ACC112 (cell line): ENCODE results near the gene CDC42EP3.

Source experiments
- H2AFZ ChIP-seq: fragments of 200-600 bp; sonication (generic); one replicate; pipeline ENCODE4 v1.6.0; 2017; ENCODE audit warnings: antibody characterized with exemption, low read length; ENCODE audit not compliant: unreplicated experiment
- H3K27ac ChIP-seq: fragments of 200-600 bp; sonication (generic); 2 replicates; pipeline ENCODE4 v1.5.1; 2014; ENCODE audit warnings: low read depth, mild to moderate bottlenecking, antibody characterized with exemption, low read length, moderate library complexity
- H3K27me3 ChIP-seq: fragments of 200-600 bp; sonication (generic); 2 replicates; pipeline ENCODE4 v1.6.1; 2014; ENCODE audit warnings: mild to moderate bottlenecking, antibody characterized with exemption, low read length, moderate library complexity, mixed read lengths; ENCODE audit not compliant: insufficient read depth
- H3K36me3 ChIP-seq: fragments of 200-600 bp; sonication (generic); 2 replicates; pipeline ENCODE4 v1.6.1; 2016; ENCODE audit warnings: mild to moderate bottlenecking, antibody characterized with exemption, low read length, moderate library complexity, mixed read lengths; ENCODE audit not compliant: insufficient read depth
- H3K4me1 ChIP-seq: fragments of 200-600 bp; sonication (generic); one replicate; pipeline ENCODE4 v1.6.1; 2016; ENCODE audit warnings: low read length, mixed read lengths; ENCODE audit not compliant: insufficient read depth, unreplicated experiment, control insufficient read depth
- H3K4me3 ChIP-seq: fragments of 200-600 bp; sonication (generic); 2 replicates; pipeline ENCODE4 v1.5.1; 2014; ENCODE audit warnings: mild to moderate bottlenecking, low read depth, low read length
- H3K79me2 ChIP-seq: fragments of 200-600 bp; sonication (generic); one replicate; pipeline ENCODE4 v1.6.0; 2016; ENCODE audit warnings: low read length; ENCODE audit not compliant: control insufficient read depth, unreplicated experiment, insufficient read depth

Gene CDC42EP3

DNA sequence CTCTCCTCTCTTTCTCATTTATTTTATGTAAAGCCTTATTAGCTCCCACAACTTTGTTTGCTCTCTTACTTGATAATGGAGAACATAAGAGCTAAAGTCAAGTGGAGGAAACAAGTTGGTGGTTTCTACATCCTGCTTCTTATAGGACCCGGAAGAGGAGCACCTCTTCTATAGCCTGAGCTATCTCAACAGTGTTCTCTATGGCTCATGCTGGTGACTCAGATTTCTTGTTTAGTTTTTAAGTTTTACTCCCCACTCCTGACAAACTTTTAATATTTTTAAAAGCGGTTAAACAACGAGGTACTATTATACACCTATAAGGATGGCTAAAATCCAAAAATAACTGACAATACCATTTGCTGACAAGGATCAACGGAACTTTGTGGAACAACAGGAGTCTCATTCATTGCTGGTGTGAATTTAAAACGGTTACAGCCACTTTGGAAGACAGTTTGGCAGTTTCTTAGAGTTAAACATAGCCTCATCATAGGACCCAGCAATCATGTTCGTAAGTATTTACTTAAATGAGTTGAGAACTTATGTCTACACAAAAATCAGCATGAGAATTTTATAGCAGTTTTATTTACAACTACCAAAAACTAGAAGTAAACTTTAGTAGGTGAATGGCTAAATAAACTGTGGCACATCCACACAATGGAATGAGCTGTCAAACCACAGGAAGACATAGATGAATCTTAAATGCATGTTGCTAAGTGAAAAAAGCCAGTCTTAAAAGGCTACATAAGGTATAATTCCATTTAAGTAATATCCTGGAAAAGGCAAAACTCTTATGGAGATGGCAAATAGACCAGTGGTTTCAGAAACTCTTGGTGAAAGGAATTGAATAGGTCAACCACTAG lies 12.7 kb upstream of the CDC42EP3 start:
- Histone ChIP-seq H3K27ac (no peak overlapping the region), H2AFZ (no peak overlapping the region), H3K79me2 (no peaks in the 10 kb centered on the region), H3K36me3 (no peaks in the 10 kb centered on the region), H3K4me1 (peaks cover 14% of the 10 kb centered on the region), H3K27me3 (no peaks in the 10 kb centered on the region), H3K4me3 (no peak overlapping the region)

- H3K4me3 ChIP-seq: no peak overlapping the region
- H3K36me3 ChIP-seq: no peaks in the 10 kb centered on the region
- H3K4me1 ChIP-seq: peaks cover 8% of the 10 kb centered on the region
- H3K79me2 ChIP-seq: no peaks in the 10 kb centered on the region
- no peak overlapping the region for H2AFZ ChIP-seq
- H3K27ac ChIP-seq: no peak overlapping the region
- no peaks in the 10 kb centered on the region for H3K27me3 ChIP-seq
Measured at GRCh38 chr2:37683241-37683640, 11.8 kb upstream of the CDC42EP3 start.

- H3K79me2 ChIP-seq: no peaks in the 10 kb centered on the region
- H3K27ac ChIP-seq: no peak overlapping the region
- no peaks in the 10 kb centered on the region for H3K36me3 ChIP-seq
- H3K27me3 ChIP-seq: no peaks in the 10 kb centered on the region
- no peak overlapping the region for H2AFZ ChIP-seq
- H3K4me1 ChIP-seq: peaks cover 8% of the 10 kb centered on the region
- no peak overlapping the region for H3K4me3 ChIP-seq
Measured at GRCh38 chr2:37682473-37682872, 11.0 kb upstream of the CDC42EP3 start.

- Histone ChIP-seq H3K79me2 (no peaks in the 10 kb centered on the region), H3K4me3 (no peak overlapping the region), H3K36me3 (no peaks in the 10 kb centered on the region), H3K4me1 (peaks cover 9% of the 10 kb centered on the region), H2AFZ (no peak overlapping the region), H3K27ac (no peak overlapping the region), H3K27me3 (no peaks in the 10 kb centered on the region)
Measured at GRCh38 chr2:37681587-37681986, 10.1 kb upstream of the CDC42EP3 start.

DNA sequence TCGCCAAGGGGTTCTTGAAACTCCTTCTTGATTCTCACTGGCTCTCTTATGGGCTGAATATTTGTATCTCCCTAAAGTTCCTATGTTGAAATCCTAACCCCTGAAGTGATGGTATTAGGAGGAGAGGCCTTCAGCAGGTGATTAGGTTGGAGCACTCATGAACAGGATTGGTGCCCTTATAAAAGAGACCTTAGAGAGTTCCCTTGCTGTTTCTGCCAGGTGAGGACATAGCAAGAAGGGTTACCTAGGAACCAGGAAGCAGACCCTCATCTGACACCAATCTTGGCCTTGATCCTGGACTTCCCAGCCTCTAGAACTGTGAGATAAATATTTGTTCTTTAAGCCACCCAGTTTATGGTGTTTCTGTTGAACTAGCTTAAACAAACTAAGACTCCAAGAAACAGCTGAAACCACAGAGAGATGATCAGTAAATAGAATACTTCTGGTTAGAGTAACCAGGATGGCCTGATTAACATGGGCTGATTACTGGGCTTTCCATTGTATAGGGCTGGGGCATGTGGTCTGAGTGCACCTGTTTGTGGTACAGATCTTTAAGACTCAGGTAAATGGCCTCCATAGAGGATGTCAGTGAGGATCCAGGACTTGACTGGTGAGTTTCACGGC lies 7.7 kb upstream of the CDC42EP3 start:
- H3K4me1 ChIP-seq: peaks cover 16% of the 10 kb centered on the region
- no peaks in the 10 kb centered on the region for H3K36me3 ChIP-seq
- H2AFZ ChIP-seq: no peak overlapping the region
- no peaks in the 10 kb centered on the region for H3K27me3 ChIP-seq
- no peaks in the 10 kb centered on the region for H3K79me2 ChIP-seq
- no peak overlapping the region for H3K27ac ChIP-seq
- H3K4me3 ChIP-seq: no peak overlapping the region

DNA sequence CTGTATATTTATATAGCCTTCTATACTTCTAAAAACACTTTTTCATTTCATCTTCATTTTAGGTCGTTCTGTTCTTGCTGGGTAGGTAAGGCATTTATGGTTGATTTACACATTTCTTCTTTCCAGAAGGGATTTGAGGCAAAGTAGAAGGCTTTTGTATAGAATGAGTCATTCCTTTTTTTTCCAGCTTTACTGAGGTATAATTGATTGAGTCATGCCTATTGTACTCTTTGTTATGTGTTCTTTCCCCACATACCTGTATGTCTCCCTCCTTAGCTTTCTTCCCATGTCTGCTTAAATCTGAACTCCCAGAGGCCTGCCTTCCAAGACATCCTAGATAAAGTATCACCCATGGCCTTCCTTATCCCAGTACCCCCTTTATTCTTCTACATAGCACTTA lies 4.8 kb upstream of the CDC42EP3 start:
- H3K27me3 ChIP-seq: no peaks in the 10 kb centered on the region
- peaks cover 11% of the 10 kb centered on the region for H3K4me1 ChIP-seq
- no peak overlapping the region for H2AFZ ChIP-seq
- H3K4me3 ChIP-seq: no peak overlapping the region
- H3K79me2 ChIP-seq: peaks cover 2% of the 10 kb centered on the region
- H3K36me3 ChIP-seq: no peaks in the 10 kb centered on the region
- no peak overlapping the region for H3K27ac ChIP-seq

- Histone ChIP-seq H3K4me3 (no peak overlapping the region), H3K27me3 (no peaks in the 10 kb centered on the region), H3K27ac (no peak overlapping the region), H2AFZ (no peak overlapping the region), H3K4me1 (peaks cover 11% of the 10 kb centered on the region), H3K79me2 (peaks cover 15% of the 10 kb centered on the region), H3K36me3 (no peaks in the 10 kb centered on the region)
Measured at GRCh38 chr2:37674946-37675345, 3.5 kb upstream of the CDC42EP3 start.

DNA sequence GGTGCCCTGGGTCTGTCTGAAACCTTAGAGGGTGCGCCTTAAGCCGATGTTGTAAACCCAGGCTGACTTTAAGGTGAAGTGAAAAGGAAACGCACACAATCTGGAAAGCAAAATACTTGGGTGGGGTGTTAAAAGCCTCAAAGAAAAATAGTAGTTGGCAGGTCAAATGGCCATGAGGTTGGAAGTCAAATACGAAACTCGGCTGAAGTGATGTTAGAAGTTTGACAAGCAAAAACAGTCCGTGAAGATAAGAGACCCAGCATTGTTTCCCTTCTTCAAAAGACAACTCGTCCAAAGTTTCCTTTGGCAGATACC lies 1.4 kb upstream of the CDC42EP3 start:
- Histone ChIP-seq H3K79me2 (peaks cover 36% of the 10 kb centered on the region), H3K36me3 (peaks cover 4% of the 10 kb centered on the region; the same call in 1 of the 2 replicates), H3K4me1 (peaks cover 19% of the 10 kb centered on the region), H3K4me3 (peak overlapping the region; percentile 96), H3K27ac (no peak overlapping the region), H3K27me3 (no peaks in the 10 kb centered on the region), H2AFZ (peak overlapping the region; percentile 68)

DNA sequence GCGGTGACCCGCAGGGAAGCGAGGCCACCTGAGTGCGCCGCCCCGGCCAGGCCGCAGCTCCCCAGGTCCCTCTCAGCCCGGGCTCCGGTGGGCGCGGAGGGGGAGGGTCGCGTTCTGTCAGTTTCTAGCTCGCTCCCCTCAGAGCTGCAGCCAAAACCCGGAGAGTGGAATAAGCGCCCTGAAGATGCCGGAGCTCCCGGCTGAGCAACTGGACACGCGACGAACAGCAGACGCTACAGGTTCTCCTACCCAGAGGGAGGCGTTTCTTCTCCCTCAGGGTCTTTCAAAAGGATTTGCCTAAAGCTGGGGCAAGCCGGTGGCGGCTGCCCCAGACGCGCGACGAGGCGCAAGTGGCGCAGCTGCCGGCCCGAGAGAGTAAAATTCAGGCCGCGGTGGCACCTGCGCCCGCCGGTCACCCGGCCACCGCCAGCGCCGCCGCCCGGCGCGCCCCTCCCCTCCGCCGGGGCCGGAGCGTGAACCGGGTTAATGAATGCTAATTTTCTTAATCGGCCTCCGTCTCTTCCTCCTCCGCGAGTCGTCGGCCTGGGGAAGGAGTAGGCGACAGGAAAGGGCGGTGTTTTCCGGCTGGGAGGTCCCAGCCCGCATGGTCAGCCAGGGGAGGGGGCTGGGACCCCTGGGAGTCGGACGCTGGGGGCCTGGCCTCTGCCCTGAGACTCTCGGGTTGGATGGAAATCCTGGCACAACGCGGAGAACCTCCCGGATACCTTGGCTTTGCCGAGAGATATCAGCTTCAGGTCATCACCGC lies 845 bp upstream of the CDC42EP3 start:
- Histone ChIP-seq H3K4me3 (peak overlapping the region; percentile 96), H3K27ac (no peak overlapping the region), H3K36me3 (peaks cover 8% of the 10 kb centered on the region; the same call in 1 of the 2 replicates), H3K27me3 (no peaks in the 10 kb centered on the region), H3K4me1 (peaks cover 24% of the 10 kb centered on the region), H2AFZ (peak overlapping the region; percentile 68), H3K79me2 (peaks cover 42% of the 10 kb centered on the region)

GRCh38 chr2:37671816-37672103 lies 318 bp upstream of the CDC42EP3 start:
- peak overlapping the region; percentile 96 for H3K4me3 ChIP-seq
- peaks cover 29% of the 10 kb centered on the region for H3K4me1 ChIP-seq
- peak overlapping the region; percentile 68 for H2AFZ ChIP-seq
- no peaks in the 10 kb centered on the region for H3K27me3 ChIP-seq
- H3K36me3 ChIP-seq: peaks cover 8% of the 10 kb centered on the region; the same call in 1 of the 2 replicates
- peaks cover 47% of the 10 kb centered on the region for H3K79me2 ChIP-seq
- no peak overlapping the region for H3K27ac ChIP-seq
